Astrocyte (in vitro differentiated cells and primary cell): ENCODE data around the gene PDE9A. TPM values are rescaled to one million over a fixed set of nuclear protein-coding genes. Genes with fewer than 3 reads are reported as not detected.

Experiments used
- DNase-seq: peaks from one replicate; pipeline ENCODE4 v3.0.0-alpha.2; 2010; ENCODE audit warnings: low read depth
- FAIRE-seq: peaks from 2 replicates; lab custom pipeline; 2011; peaks lifted over from hg19 to GRCh38; lab: Jason Lieb, UNC
- H2AFZ ChIP-seq: 2 replicates; pipeline ENCODE4 v1.6.0; 2012; ENCODE audit warnings: low read depth, low read length, inconsistent platforms
- H3K27ac ChIP-seq: 2 replicates; pipeline ENCODE4 v1.5.1; 2011; ENCODE audit warnings: low read depth, low read length, inconsistent platforms
- H3K27me3 ChIP-seq: 2 replicates; pipeline ENCODE4 v1.6.0; 2011; ENCODE audit warnings: low read length, inconsistent platforms; ENCODE audit not compliant: insufficient read depth
- H3K36me3 ChIP-seq: 2 replicates; pipeline ENCODE4 v1.5.1; 2011; ENCODE audit warnings: low read length, inconsistent platforms; ENCODE audit not compliant: insufficient read depth
- H3K4me1 ChIP-seq: 2 replicates; pipeline ENCODE4 v1.5.1; 2011; ENCODE audit warnings: low read length, inconsistent platforms; ENCODE audit not compliant: insufficient read depth
- H3K4me2 ChIP-seq: 2 replicates; pipeline ENCODE4 v1.6.0; 2012; ENCODE audit warnings: low read length, inconsistent platforms
- H3K4me3 ChIP-seq: 2 replicates; pipeline ENCODE4 v1.5.1; 2011; ENCODE audit warnings: low read depth, mild to moderate bottlenecking, low read length, inconsistent platforms; ENCODE audit not compliant: insufficient read depth
- H3K79me2 ChIP-seq: 2 replicates; pipeline ENCODE4 v1.6.0; 2012; ENCODE audit warnings: mild to moderate bottlenecking, low read length, inconsistent platforms; ENCODE audit not compliant: insufficient read depth
- H3K9ac ChIP-seq: 2 replicates; pipeline ENCODE4 v1.6.0; 2012; ENCODE audit warnings: mild to moderate bottlenecking, low read length, inconsistent platforms
- H3K9me3 ChIP-seq: 2 replicates; pipeline ENCODE4 v1.5.1; 2012; ENCODE audit warnings: low read depth, mild to moderate bottlenecking, low read length, inconsistent platforms; ENCODE audit not compliant: insufficient read depth
- H4K20me1 ChIP-seq: 2 replicates; pipeline ENCODE4 v1.6.0; 2012; ENCODE audit warnings: low read length, inconsistent platforms; ENCODE audit not compliant: insufficient read depth
- H3K27ac Mint-ChIP-seq: one replicate; pipeline ENCODE4 v1.8.0; 2021; ENCODE audit warnings: mild to moderate bottlenecking, mixed read lengths; ENCODE audit not compliant: unreplicated experiment
- H3K27me3 Mint-ChIP-seq: one replicate; pipeline ENCODE4 v1.8.0; 2021; ENCODE audit warnings: low read depth, mixed read lengths; ENCODE audit not compliant: unreplicated experiment
- H3K36me3 Mint-ChIP-seq: one replicate; pipeline ENCODE4 v1.8.0; 2021; ENCODE audit warnings: low read depth, mixed read lengths; ENCODE audit not compliant: unreplicated experiment
- H3K4me1 Mint-ChIP-seq: one replicate; pipeline ENCODE4 v1.8.0; 2021; ENCODE audit warnings: low read depth, mixed read lengths; ENCODE audit not compliant: unreplicated experiment
- H3K4me3 Mint-ChIP-seq: one replicate; pipeline ENCODE4 v1.8.0; 2021; ENCODE audit warnings: mild to moderate bottlenecking, moderate library complexity, mixed read lengths; ENCODE audit not compliant: unreplicated experiment
- H3K9me3 Mint-ChIP-seq: one replicate; pipeline ENCODE4 v1.8.0; 2021; ENCODE audit warnings: mild to moderate bottlenecking, mixed read lengths; ENCODE audit not compliant: unreplicated experiment
- CTCF ChIP-seq: IDR thresholded peaks from 2 replicates; pipeline ENCODE4 v1.5.1; 2011; ENCODE audit warnings: low read depth, mild to moderate bottlenecking, inconsistent platforms, low read length, moderate library complexity; ENCODE audit not compliant: insufficient read depth
- EZH2 ChIP-seq: IDR thresholded peaks from 2 replicates; pipeline ENCODE4 v1.6.1; 2012; ENCODE audit warnings: mild to moderate bottlenecking, low read length, inconsistent platforms; ENCODE audit not compliant: insufficient read depth
- total RNA-seq: library from RNA; stranded (reverse); gene quantifications from 2 replicates; pipeline ENCODE4 v1.2.1, GENCODE V29; 2021

PDE9A gene
- total RNA-seq, 1 donor from 2014 or later = 7.8 TPM

DNA sequence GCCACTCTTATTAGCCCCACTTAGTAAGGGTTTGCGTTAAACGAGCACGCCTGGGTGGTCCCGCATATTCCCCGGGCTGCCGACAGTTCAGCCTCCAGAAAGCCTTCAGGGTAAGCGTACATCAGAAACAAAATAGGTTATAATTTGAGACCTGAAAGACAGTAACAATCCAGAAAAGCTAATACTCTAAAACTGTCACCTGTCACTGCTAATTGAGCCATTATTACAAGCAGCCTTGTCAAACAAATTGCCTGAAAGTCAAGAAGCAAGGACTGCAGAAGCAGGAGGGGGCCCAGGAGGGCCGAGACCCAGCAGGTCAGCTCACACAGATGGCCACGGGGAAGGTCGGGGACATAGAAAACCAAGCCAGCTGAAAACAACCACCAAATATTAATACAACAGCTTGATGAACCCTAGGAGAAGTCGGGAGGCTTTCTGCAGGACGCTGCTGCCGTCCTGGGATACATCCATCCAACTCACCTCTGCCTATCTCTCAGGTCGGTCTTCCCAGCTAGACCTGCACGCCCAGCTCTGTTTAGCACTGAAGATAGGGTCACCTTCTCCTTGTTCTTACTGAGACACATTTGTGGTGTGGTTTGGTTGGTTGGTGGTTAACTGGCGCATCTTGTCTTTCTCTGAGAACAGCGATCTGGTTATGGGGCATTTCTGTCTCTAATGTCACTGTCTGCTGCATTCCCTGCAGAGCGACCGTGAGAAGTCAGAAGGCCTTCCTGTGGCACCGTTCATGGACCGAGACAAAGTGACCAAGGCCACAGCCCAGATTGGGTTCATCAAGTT lies 115.1 kb downstream of the PDE9A start:
- Mint-ChIP-seq H3K36me3 (peaks cover 12% of the 10 kb centered on the region), H3K27me3 (peaks cover 31% of the 10 kb centered on the region), H3K27ac (no peak overlapping the region), H3K4me1 (no peaks in the 10 kb centered on the region), H3K9me3 (no peaks in the 10 kb centered on the region), H3K4me3 (no peak overlapping the region)
- H3K4me3 ChIP-seq = no peak overlapping the region
- H3K79me2 ChIP-seq = no peaks in the 10 kb centered on the region
- no peak for FAIRE-seq
- H3K9ac ChIP-seq = no peak overlapping the region
- H3K27ac ChIP-seq = no peak overlapping the region
- H3K36me3 ChIP-seq = no peaks in the 10 kb centered on the region
- no peaks in the 10 kb centered on the region for H3K27me3 ChIP-seq
- no peak for DNase-seq
- no peak overlapping the region for H3K4me2 ChIP-seq
- no peaks in the 10 kb centered on the region for H3K9me3 ChIP-seq
- no peak overlapping the region for H2AFZ ChIP-seq
- TF ChIP-seq CTCF = no peak
- no peaks in the 10 kb centered on the region for H4K20me1 ChIP-seq
- H3K4me1 ChIP-seq = no peaks in the 10 kb centered on the region

DNA sequence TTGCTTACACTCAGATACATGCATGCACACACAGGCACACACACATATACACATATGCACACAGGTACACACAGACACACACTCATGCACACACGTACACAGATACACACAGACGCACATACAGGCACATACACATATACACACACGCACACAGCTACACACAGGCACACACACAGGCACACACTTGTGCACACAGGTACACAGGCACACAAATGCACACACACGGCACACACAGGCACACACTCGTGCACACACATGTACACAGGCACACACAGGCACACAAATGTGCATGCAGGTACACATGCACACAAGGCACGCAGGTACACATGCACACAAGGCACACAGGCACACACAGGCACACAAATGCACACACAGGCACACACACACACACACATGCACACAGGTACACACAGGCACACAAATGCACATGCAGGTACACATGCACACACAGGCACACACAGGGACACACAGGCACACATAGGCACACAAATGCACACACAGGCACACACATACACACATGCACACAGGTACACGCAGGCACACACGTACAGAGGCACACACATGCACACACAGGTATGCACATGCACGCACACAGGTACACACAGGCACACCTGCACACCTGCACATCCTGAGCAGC lies 115.9 kb downstream of the PDE9A start:
- Histone ChIP-seq H3K4me1 (no peaks in the 10 kb centered on the region), H3K4me3 (no peak overlapping the region), H3K36me3 (no peaks in the 10 kb centered on the region), H4K20me1 (no peaks in the 10 kb centered on the region), H3K79me2 (no peaks in the 10 kb centered on the region), H3K9me3 (no peaks in the 10 kb centered on the region), H2AFZ (no peak overlapping the region), H3K27me3 (no peaks in the 10 kb centered on the region), H3K9ac (no peak overlapping the region), H3K27ac (no peak overlapping the region), H3K4me2 (no peak overlapping the region)
- Mint-ChIP-seq H3K4me1 (no peaks in the 10 kb centered on the region), H3K27ac (no peak overlapping the region), H3K27me3 (peaks cover 33% of the 10 kb centered on the region), H3K4me3 (no peak overlapping the region), H3K9me3 (no peaks in the 10 kb centered on the region), H3K36me3 (peaks cover 5% of the 10 kb centered on the region)
- no peak for TF ChIP-seq EZH2
- TF ChIP-seq CTCF = no peak
- FAIRE-seq = no peak
- DNase-seq = no peak
